Effector memory CD8-positive, alpha-beta T cell (primary cell): ENCODE results near the gene GSTO1.

Experiments used
- ATAC-seq: fragments of 150-1000 bp; cut with Tn5 transposase; replicated peaks from 2 replicates; pipeline ENCODE4 v1.10.0; 2021; ENCODE audit warnings: mild to moderate bottlenecking, moderate library complexity
- DNase-seq, 3 experiments: peaks; one replicate each; pipeline ENCODE4 v3.0.0; 2021
- H3K27ac Mint-ChIP-seq, 2 donors: one replicate each; pipeline ENCODE4 v1.8.0; 2022; ENCODE audit warnings: mild to moderate bottlenecking in 2 of 2, mixed read lengths in 2 of 2, moderate library complexity in 2 of 2
- H3K27me3 Mint-ChIP-seq, 2 donors: one replicate each; pipeline ENCODE4 v1.8.0; 2022; ENCODE audit warnings: mixed read lengths in 2 of 2
- H3K36me3 Mint-ChIP-seq: one replicate; pipeline ENCODE4 v1.8.0; 2022; ENCODE audit warnings: mild to moderate bottlenecking, moderate library complexity, mixed read lengths; ENCODE audit not compliant: insufficient read depth
- H3K4me1 Mint-ChIP-seq, 2 donors: one replicate each; pipeline ENCODE4 v1.8.0; 2022; ENCODE audit warnings: low read depth in 2 of 2, mixed read lengths in 2 of 2
- H3K4me3 Mint-ChIP-seq, 2 donors: one replicate each; pipeline ENCODE4 v1.8.0; 2022; ENCODE audit warnings: mild to moderate bottlenecking in 2 of 2, mixed read lengths in 2 of 2, moderate library complexity in 2 of 2
- H3K9me3 Mint-ChIP-seq, 2 donors: one replicate each; pipeline ENCODE4 v1.8.0; 2022; ENCODE audit warnings: mixed read lengths in 2 of 2
- total RNA-seq, 9 experiments: gene quantifications; one replicate each; lab custom pipeline; 2026; lab: John Stamatoyannopoulos, UW

Gene GSTO1
- 15.4 to 74.1 (median 34.9) reads per million in 9 experiments for total RNA-seq

DNA sequence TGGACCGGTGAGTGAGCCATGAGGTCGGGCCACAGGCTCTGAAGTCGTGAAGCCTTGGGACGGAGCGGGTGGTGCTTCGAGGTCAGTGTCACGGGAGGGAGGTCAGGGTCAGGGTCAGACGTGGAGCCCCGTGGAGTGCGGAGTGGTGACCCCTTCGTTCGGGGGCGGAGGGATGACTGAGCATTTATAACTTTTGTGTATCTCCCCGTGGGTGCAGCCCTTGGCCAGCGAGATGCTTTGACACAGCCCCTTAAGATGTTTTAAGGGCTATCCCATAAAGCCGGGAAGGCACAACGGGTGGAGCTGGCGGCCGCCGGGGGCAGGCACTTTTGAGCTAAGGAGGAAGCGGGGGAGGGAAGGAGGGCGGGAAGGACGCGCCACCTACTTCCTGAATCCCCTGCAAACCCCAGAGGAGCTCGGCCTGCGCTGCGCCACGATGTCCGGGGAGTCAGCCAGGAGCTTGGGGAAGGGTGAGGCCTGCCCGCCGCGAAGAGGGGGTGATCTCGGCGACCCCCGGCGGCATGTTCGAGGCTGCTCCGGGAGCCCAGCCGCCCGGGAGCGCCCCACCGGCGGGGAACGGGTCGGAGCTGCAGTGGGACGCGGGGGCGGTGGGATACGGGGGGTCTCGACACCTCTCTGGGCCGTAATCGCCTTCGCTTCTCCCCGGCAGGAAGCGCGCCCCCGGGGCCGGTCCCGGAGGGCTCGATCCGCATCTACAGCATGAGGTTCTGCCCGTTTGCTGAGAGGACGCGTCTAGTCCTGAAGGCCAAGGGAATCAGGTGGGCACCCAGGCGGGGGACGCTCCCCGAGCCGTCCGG lies at the start of gene GSTO1:
TSS of gene GSTO1 (plus strand) at position 400 of the 818 bp plus-strand sequence. CDS start at position 437, 37 bp downstream.
- Mint-ChIP-seq H3K27me3 (peaks cover 12% of the 10 kb centered on the region in 2 donors), H3K9me3 (no peaks in the 10 kb centered on the region), H3K4me1 (peaks cover 33 to 50% of the 10 kb centered on the region in 2 donors), H3K27ac (peak within 1 kb of the TSS; percentile 94 to 96), H3K4me3 (peak within 1 kb of the TSS; percentile 88 to 97), H3K36me3 (peaks cover 27% of the 10 kb centered on the region)
- peak in 2 of 3 experiments; percentile 21 to 22 for DNase-seq
- ATAC-seq: peak; percentile 58

DNA sequence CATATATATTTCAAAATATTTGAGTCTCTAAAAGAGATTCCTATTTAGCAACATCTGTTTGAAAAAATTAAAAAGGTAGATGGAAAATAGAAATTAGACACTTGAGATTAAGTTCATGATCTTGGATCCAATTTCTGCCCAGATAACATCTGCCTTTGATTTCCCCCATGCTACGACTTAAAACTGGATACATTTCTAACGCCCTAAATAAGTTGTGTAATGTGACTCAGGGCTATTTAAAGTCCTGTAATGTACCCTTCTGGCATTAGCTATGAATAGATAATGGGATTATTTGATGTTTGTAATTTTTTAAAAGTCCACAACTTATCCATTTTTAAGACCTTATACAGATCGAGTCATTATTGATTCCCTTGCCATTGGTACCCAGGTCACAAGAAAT lies 46.0 kb upstream of the GSTO1 start:
- Mint-ChIP-seq H3K4me1 (no peaks in the 10 kb centered on the region), H3K27me3 (peaks cover 45 to 58% of the 10 kb centered on the region in 2 donors), H3K4me3 (no peak overlapping the region), H3K9me3 (no peaks in the 10 kb centered on the region), H3K27ac (no peak overlapping the region), H3K36me3 (no peaks in the 10 kb centered on the region)
- ATAC-seq (no peak), DNase-seq (no peak)

DNA sequence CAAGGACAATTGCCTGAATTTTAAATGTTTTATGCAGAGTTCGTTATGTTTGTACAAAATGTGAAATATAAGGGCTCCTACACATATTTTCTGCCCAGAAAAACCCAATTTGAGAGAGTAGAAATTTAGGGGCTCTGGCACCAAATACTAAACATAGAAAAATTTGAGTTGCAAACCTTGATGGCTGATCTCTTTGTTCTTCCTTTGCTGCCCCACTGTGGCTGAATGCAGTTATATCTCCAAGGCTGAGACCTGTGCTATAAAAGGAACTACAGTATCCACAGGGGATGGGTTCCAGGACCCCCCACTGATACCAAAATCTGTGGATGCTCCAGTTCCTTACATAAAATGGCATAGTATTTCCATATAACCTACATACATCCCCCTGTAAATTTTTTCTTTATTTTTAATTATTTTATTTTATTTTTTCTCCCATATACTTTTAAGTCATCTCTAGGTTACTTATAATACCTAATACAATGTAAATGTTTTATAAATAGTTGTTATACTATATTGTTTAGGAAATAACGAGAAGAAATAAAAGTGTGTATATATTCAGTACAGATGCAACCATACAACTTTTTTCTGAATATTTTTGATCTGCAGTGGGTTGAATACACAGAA lies 45.0 kb upstream of the GSTO1 start:
- H3K9me3 Mint-ChIP-seq: no peaks in the 10 kb centered on the region
- ATAC-seq (peak; percentile 54), DNase-seq (peak; percentile 13 to 22 (median 20))
- no peak overlapping the region for H3K4me3 Mint-ChIP-seq
- peaks cover 35 to 48% of the 10 kb centered on the region in 2 donors for H3K27me3 Mint-ChIP-seq
- no peaks in the 10 kb centered on the region for H3K36me3 Mint-ChIP-seq
- H3K4me1 Mint-ChIP-seq: no peaks in the 10 kb centered on the region
- H3K27ac Mint-ChIP-seq: no peak overlapping the region

DNA sequence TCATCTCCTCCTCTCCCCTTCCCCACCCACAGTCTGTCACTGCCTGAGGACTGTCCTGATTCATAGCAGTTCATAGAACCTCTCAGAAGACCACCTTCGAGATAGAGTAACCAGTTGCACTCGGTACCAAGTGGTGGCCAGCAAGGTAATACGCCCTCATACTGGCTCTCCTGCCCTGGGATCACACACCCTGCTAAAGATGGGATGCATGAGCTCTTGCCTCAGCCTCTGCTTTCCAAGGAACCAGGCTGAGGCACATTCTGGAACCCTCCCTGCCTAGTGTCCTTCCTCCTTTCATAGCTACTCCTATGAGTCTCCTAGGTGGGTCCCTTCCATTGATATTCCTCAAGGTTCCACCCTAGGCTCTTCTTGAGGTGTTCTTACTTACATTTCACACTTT lies 38.1 kb upstream of the GSTO1 start:
- DNase-seq (no peak), ATAC-seq (no peak)
- Mint-ChIP-seq H3K27ac (no peak overlapping the region), H3K4me1 (no peaks in the 10 kb centered on the region), H3K9me3 (no peaks in the 10 kb centered on the region), H3K27me3 (peaks cover 22 to 24% of the 10 kb centered on the region in 2 donors), H3K4me3 (no peak overlapping the region), H3K36me3 (no peaks in the 10 kb centered on the region)

GRCh38 chr10:104218751-104219150 lies 35.9 kb upstream of the GSTO1 start:
- DNase-seq: no peak
- no peak for ATAC-seq
- no peaks in the 10 kb centered on the region for H3K4me1 Mint-ChIP-seq
- H3K4me3 Mint-ChIP-seq: no peak overlapping the region
- H3K9me3 Mint-ChIP-seq: no peaks in the 10 kb centered on the region
- H3K27ac Mint-ChIP-seq: no peak overlapping the region
- H3K36me3 Mint-ChIP-seq: no peaks in the 10 kb centered on the region
- H3K27me3 Mint-ChIP-seq: peaks cover 22 to 29% of the 10 kb centered on the region in 2 donors

- H3K36me3 Mint-ChIP-seq: no peaks in the 10 kb centered on the region
- DNase-seq (no peak), ATAC-seq (no peak)
- no peak overlapping the region for H3K4me3 Mint-ChIP-seq
- H3K9me3 Mint-ChIP-seq: no peaks in the 10 kb centered on the region
- no peaks in the 10 kb centered on the region for H3K4me1 Mint-ChIP-seq
- peaks cover 25 to 29% of the 10 kb centered on the region in 2 donors for H3K27me3 Mint-ChIP-seq
- H3K27ac Mint-ChIP-seq: no peak overlapping the region
Observed at GRCh38 chr10:104220522-104220921, 34.2 kb upstream of the GSTO1 start.

DNA sequence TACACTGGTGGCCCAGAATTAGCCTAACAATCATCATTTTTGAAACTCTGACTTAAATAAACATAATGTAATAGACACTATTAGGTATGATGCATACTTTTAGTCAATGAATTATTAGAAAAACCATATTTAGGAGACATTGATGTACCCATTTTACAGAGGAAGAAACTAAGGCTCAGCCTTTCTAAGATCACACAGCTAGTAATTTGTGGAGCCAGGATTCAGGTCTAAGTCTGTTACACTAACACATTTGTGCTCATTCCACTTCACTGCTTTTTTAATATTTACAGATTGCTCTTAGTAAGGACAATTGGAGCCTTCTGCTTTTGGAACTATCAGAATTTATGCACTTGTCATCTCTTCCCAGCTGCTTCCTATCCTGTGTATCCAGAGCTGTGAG lies 31.4 kb upstream of the GSTO1 start:
- Mint-ChIP-seq H3K27ac (no peak overlapping the region), H3K4me1 (no peaks in the 10 kb centered on the region), H3K9me3 (no peaks in the 10 kb centered on the region), H3K27me3 (peaks cover 28 to 29% of the 10 kb centered on the region in 2 donors), H3K36me3 (no peaks in the 10 kb centered on the region), H3K4me3 (no peak overlapping the region)
- no peak for ATAC-seq
- DNase-seq: no peak

DNA sequence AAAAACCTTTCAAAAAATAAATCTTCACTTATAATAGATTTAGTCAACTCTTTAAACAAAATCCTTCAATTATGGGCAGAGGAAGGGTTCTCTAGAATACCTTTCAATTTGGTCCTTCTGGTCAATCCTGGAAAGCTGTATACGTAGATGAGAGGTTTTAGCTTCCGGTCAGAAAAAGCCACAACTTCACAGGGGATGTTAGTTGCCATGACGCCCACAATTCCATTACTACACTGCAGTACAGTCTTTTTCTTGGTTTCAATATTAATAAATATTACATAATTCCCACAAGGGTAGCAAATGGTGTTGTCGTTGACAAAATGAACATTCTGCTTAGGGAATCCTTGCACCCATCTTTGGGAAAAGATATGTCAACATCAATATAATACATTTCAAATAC lies 24.2 kb upstream of the GSTO1 start:
- Mint-ChIP-seq H3K27ac (no peak overlapping the region), H3K27me3 (peaks cover 22 to 34% of the 10 kb centered on the region in 2 donors), H3K9me3 (no peaks in the 10 kb centered on the region), H3K36me3 (peaks cover 20% of the 10 kb centered on the region), H3K4me1 (peaks cover 0 to 12% of the 10 kb centered on the region in 2 donors), H3K4me3 (no peak overlapping the region)
- ATAC-seq: no peak
- no peak for DNase-seq

DNA sequence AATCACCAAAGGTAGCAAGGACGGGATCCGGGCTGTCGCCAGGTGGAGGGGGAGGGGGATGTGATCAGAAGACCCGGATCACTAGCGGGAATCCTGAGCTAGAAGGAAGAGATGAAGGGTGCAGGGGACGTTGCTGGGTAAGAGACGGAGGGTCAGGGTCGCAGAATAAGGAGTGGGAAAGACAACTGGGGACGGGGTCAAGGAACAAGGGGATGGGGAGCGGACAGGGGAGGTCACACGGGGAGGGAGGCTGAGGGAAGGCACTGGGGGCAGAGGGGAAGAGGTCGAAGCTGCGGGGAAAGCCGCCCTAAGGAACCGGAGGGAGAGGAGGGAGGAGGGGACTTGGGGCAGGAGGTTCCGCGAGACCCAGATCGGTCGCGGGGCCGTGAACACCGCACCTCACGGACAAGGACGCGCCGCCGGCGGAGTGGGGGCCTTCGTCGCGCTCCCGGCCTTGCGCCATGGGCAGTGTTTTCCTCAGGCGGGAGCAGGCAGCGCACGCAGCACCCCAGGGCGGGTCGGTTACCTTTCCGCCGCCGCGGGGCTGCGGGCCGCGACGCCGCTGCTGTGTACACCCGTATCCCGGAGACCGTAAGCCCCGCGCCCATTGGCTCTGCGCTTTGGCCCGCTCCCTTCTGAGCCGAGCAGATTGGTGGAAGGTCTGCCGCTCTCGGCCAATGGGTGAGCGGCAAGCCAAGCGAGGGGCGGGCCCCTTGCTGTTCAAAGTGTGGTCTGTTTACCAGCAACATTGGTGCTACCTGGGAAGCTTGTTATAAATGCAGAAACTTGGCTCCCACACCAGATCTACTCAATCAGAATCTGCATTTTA lies 22.7 kb upstream of the GSTO1 start, which contains the start of gene CFAP43:
TSS of gene CFAP43 (minus strand) at position 581 of the 829 bp plus-strand sequence. CDS start at position 463, 118 bp downstream.
- DNase-seq: peak; percentile 100
- H3K36me3 Mint-ChIP-seq: peaks cover 20% of the 10 kb centered on the region
- H3K27me3 Mint-ChIP-seq: peaks cover 37 to 44% of the 10 kb centered on the region in 2 donors
- peaks cover 0 to 12% of the 10 kb centered on the region in 2 donors for H3K4me1 Mint-ChIP-seq
- H3K4me3 Mint-ChIP-seq: peak within 1 kb of the TSS; percentile 77 to 83
- peak within 1 kb of the TSS; percentile 90 for H3K27ac Mint-ChIP-seq
- no peaks in the 10 kb centered on the region for H3K9me3 Mint-ChIP-seq
- peak; percentile 99 for ATAC-seq

GRCh38 chr10:104232613-104233102 lies 22.0 kb upstream of the GSTO1 start:
- H3K27ac Mint-ChIP-seq: peak overlapping the region; percentile 90
- ATAC-seq: peak; percentile 3
- no peaks in the 10 kb centered on the region for H3K9me3 Mint-ChIP-seq
- peaks cover 20% of the 10 kb centered on the region for H3K36me3 Mint-ChIP-seq
- peak overlapping the region; percentile 77 to 83 for H3K4me3 Mint-ChIP-seq
- H3K27me3 Mint-ChIP-seq: peaks cover 44 to 48% of the 10 kb centered on the region in 2 donors
- DNase-seq: no peak
- H3K4me1 Mint-ChIP-seq: peaks cover 0 to 12% of the 10 kb centered on the region in 2 donors

DNA sequence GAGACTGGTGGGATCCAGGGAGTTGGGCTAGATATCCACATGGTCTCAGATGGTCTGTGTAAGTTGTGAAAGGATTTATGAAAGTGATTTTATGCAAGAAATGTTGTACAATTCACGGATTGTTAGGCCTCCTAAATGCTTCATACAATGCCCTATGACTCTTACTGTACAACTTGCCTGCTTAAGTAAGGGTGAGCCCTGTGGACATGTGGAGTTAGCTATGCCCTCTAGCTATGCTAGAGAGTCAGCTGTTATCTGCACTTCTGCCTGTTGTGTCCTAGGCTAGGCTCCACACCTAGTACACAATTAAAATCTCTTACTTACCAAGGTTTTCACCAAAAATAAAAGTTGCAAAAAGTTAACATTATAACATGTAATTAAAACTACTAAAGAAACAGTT lies 20.9 kb upstream of the GSTO1 start:
- Mint-ChIP-seq H3K27ac (no peak overlapping the region), H3K4me3 (peak overlapping the region; percentile 49 to 69)

DNA sequence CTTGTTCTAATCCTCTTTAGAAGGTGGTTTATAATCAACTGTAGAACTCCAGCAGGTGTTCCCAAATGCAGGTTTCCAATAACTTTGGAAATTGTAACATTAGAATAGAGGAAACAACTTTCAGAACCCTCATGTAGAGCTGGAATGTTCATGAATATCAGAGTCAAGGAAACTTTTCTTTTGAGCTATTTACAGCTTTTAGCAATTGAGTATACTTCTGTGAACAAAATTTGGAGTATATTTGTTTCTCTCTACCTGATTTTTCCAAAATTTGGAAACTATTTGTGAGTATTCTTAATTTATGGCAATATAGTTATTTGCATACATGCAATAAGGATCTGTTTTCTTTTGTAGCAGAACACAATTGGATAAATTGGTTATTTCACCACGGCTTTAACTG lies 19.8 kb upstream of the GSTO1 start:
- ATAC-seq: no peak
- Mint-ChIP-seq H3K4me1 (peaks cover 0 to 12% of the 10 kb centered on the region in 2 donors), H3K27me3 (peaks cover 51 to 67% of the 10 kb centered on the region in 2 donors), H3K4me3 (no peak overlapping the region), H3K9me3 (no peaks in the 10 kb centered on the region), H3K36me3 (peaks cover 20% of the 10 kb centered on the region), H3K27ac (no peak overlapping the region)
- no peak for DNase-seq

More for the DNA sequence above, 20.9 kb upstream of the GSTO1 start:
- Mint-ChIP-seq H3K27me3 (peaks cover 44 to 56% of the 10 kb centered on the region in 2 donors), H3K36me3 (peaks cover 20% of the 10 kb centered on the region), H3K9me3 (no peaks in the 10 kb centered on the region), H3K4me1 (peaks cover 0 to 12% of the 10 kb centered on the region in 2 donors)
- DNase-seq (no peak), ATAC-seq (no peak)

DNA sequence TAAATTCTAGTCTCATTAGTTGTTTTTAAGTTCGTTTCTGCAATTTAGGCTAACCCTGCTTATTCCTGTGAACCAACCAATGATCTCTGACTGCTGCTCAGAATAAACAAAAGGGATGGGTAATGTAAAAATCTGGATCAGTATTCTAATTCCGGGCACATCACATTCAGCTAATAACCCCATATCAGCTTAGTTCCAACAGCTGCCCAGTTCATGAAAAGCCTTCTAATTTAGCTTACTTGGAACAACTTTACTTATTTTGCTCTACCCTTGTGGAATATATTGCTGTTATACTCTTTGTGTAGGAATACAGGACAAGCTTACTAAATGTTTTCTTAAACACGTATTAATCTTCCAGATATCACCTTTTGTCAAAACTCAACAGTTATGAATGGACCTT lies 18.9 kb upstream of the GSTO1 start:
- ATAC-seq (no peak), DNase-seq (no peak)
- Mint-ChIP-seq H3K4me3 (no peak overlapping the region), H3K27ac (no peak overlapping the region), H3K36me3 (peaks cover 19% of the 10 kb centered on the region), H3K9me3 (no peaks in the 10 kb centered on the region), H3K4me1 (peaks cover 0 to 12% of the 10 kb centered on the region in 2 donors), H3K27me3 (peaks cover 47 to 76% of the 10 kb centered on the region in 2 donors)
